Measurements from ENCODE around the gene ROS1.

GRCh38 chr6:117448732-117449485 lies 23.2 kb upstream of the ROS1 start:
- no peak for TF ChIP-seq CTCF (IDR thresholded peaks at IDR 0.05)
- TF ChIP-seq POLR2A (IDR thresholded peaks at IDR 0.05): no peak
- no peak for TF ChIP-seq POLR2AphosphoS5 (IDR thresholded peaks at IDR 0.05)
